SH-SY5Y (cell line): ENCODE results near the gene ZNF185.

Experiments
- GATA2 ChIP-seq: IDR thresholded peaks from 2 replicates; pipeline ENCODE4 v1.6.1; 2011; ENCODE audit warnings: mild to moderate bottlenecking, low read depth, low read length
- GATA3 ChIP-seq: IDR thresholded peaks from 2 replicates; pipeline ENCODE4 v1.6.1; 2011; ENCODE audit warnings: low read depth, mild to moderate bottlenecking, low read length, moderate library complexity

Gene ZNF185

GRCh38 chrX:152897222-152898131, at the start of gene ZNF185:
ZNF185 (plus strand) TSS chrX:152898067; CDS start chrX:152914490, 16,423 bp downstream.
- TF ChIP-seq GATA3 (no peak), GATA2 (no peak)

GRCh38 chrX:152850465-152850864, 47.4 kb upstream of the ZNF185 start:
- TF ChIP-seq GATA2 (no peak), GATA3 (no peak)

GRCh38 chrX:152853986-152854385, 43.9 kb upstream of the ZNF185 start:
- TF ChIP-seq GATA3: no peak
- no peak for TF ChIP-seq GATA2

- TF ChIP-seq GATA3: no peak
Observed at GRCh38 chrX:152861116-152861515, 36.8 kb upstream of the ZNF185 start.

GRCh38 chrX:152861826-152862225, 36.0 kb upstream of the ZNF185 start:
- TF ChIP-seq GATA2: no peak
- no peak for TF ChIP-seq GATA3

- TF ChIP-seq GATA2 (no peak), GATA3 (no peak)
Observed at GRCh38 chrX:152865232-152865920, 32.5 kb upstream of the ZNF185 start.

- TF ChIP-seq GATA2 (no peak), GATA3 (no peak)
Observed at GRCh38 chrX:152866386-152866785, 31.5 kb upstream of the ZNF185 start.

- no peak for TF ChIP-seq GATA2
- no peak for TF ChIP-seq GATA3
Observed at GRCh38 chrX:152869972-152870371, 27.9 kb upstream of the ZNF185 start.

GRCh38 chrX:152871260-152871659, 26.6 kb upstream of the ZNF185 start:
- no peak for TF ChIP-seq GATA3
- TF ChIP-seq GATA2: no peak

GRCh38 chrX:152872522-152872921, 25.3 kb upstream of the ZNF185 start:
- no peak for TF ChIP-seq GATA2
- no peak for TF ChIP-seq GATA3

GRCh38 chrX:152873361-152873760, 24.5 kb upstream of the ZNF185 start:
- TF ChIP-seq GATA2 (no peak), GATA3 (no peak)

GRCh38 chrX:152876931-152877840, 20.7 kb upstream of the ZNF185 start:
- TF ChIP-seq GATA2 (no peak), GATA3 (no peak)

GRCh38 chrX:152878976-152879755, 18.7 kb upstream of the ZNF185 start:
- no peak for TF ChIP-seq GATA2
- no peak for TF ChIP-seq GATA3
